ENCODE results near the gene DDX56. TPM values are rescaled to one million over a fixed set of nuclear protein-coding genes. Genes with fewer than 3 reads are reported as not detected.

The DDX56 gene
- total and polyA plus RNA-seq, 2 donors (not counting 1 experiment from before 2014, with no cell fraction given): 36.0 to 44.4 TPM

DNA sequence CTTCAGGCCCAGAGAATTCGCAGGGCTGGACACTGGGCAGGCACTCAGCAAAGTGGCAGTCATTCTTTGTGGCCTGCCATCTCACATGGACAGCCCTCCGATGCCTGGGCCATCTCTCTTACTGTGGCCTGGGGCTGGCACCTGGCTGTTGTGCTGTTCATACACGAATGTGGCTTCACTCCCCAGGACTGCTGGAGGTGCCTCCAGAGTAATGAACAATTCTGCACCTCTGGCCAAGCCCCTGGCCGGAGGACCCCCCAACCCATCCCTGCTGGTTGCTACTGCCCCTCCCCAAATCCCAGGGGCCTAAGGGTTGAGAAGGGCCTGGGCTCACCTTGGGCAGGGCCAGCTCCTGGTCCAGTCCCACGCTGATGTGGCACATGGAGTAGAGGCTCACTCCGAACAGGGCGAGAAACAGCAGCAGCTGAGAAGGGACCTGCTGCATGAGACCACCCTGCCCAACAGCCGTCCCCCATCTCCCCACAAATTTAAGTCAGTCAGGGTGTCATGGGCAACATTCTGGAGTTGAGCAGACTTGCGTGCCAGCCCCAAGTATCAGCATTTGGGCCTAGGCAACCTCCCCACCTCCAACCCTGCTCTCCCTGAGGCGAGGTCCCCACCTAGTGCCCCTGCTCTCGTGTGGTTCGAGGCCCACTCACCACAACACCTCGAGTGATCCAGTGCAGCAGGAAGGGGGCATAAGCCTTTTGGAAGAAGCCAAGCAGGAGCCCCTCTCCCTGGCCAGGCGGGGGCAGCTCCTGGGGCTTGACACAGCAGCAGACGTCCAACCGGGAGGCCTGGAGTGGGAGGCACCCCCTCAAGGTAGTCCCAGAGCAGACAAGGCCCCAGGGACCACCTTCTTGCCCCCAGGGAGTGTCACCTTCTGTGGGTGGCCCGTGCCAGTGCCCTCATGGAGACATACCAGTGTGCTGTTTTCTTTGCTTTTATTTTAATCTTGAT is 42.0 kb downstream of the DDX56 start:
- no peak overlapping the region for H3K27ac ChIP-seq (ENCODE audit: insufficient read depth, low read length)
- peaks cover 6% of the 10 kb centered on the region for H3K4me1 ChIP-seq (ENCODE audit: control insufficient read depth, extremely low read depth, insufficient read depth, low read length)
- H3K27me3 ChIP-seq (ENCODE audit: control insufficient read depth, insufficient read depth, low read length): no peaks in the 10 kb centered on the region
- H3K4me2 ChIP-seq (ENCODE audit: extremely low read depth, insufficient read depth, low read length): no peak overlapping the region
- no peaks in the 10 kb centered on the region for H4K20me1 ChIP-seq (ENCODE audit: control insufficient read depth, extremely low read depth, insufficient read depth, low read length)
- no peaks in the 10 kb centered on the region for H3K79me2 ChIP-seq (ENCODE audit: control insufficient read depth, insufficient read depth, low read length)
- no peak for DNase-seq (ENCODE audit: low read depth in 2 of 2)
- H3K9me3 ChIP-seq (ENCODE audit: control insufficient read depth, insufficient read depth, low read depth, low read length): no peaks in the 10 kb centered on the region
- no peaks in the 10 kb centered on the region for H3K36me3 ChIP-seq (ENCODE audit: control insufficient read depth, insufficient read depth, low read length)
- H3K9ac ChIP-seq (ENCODE audit: insufficient read depth, low read length): no peak overlapping the region
- TF ChIP-seq, protein P1, sequence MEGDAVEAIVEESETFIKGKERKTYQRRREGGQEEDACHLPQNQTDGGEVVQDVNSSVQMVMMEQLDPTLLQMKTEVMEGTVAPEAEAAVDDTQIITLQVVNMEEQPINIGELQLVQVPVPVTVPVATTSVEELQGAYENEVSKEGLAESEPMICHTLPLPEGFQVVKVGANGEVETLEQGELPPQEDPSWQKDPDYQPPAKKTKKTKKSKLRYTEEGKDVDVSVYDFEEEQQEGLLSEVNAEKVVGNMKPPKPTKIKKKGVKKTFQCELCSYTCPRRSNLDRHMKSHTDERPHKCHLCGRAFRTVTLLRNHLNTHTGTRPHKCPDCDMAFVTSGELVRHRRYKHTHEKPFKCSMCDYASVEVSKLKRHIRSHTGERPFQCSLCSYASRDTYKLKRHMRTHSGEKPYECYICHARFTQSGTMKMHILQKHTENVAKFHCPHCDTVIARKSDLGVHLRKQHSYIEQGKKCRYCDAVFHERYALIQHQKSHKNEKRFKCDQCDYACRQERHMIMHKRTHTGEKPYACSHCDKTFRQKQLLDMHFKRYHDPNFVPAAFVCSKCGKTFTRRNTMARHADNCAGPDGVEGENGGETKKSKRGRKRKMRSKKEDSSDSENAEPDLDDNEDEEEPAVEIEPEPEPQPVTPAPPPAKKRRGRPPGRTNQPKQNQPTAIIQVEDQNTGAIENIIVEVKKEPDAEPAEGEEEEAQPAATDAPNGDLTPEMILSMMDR (conservative IDR thresholded peaks at IDR 0.05 in 1 of 2, IDR thresholded peaks at IDR 0.05 in 1 of 2; ENCODE audit: low read depth in 1 of 2, low read length in 2 of 2): no peak
- TF ChIP-seq EZH2 (IDR thresholded peaks at IDR 0.05; ENCODE audit: low read length, missing control alignments): no peak
- no peak overlapping the region for H3K4me3 ChIP-seq (replicated peaks in 1 of 4; ENCODE audit: control extremely low read depth in 1 of 4, insufficient read depth in 1 of 4, low read depth in 3 of 4, low read length in 4 of 4)
- no peak overlapping the region for H2AFZ ChIP-seq (ENCODE audit: low read length)

DNA sequence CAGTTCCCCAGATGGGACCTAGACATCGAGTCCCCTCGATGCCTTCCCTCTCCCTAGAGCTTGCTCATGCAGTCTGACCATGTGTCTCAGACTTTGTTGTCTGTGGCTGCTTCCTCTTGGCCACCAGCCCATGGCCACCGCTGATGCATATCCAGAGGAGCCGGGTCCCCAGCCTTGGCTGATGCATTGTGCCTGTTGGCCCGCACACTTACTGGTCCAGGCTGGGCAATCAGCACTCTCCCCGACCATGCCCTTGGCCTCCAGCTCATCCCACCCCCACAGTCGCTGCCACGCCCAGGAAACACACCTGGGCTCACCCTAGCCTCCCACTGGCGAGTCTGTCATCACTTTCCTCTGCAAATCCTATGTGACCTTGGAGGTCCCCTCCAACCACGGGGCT is 42.7 kb downstream of the DDX56 start:
- Histone ChIP-seq H3K79me2 (ENCODE audit: control insufficient read depth, insufficient read depth, low read length) (no peaks in the 10 kb centered on the region), H3K9me3 (ENCODE audit: control insufficient read depth, insufficient read depth, low read depth, low read length) (no peaks in the 10 kb centered on the region), H4K20me1 (ENCODE audit: control insufficient read depth, extremely low read depth, insufficient read depth, low read length) (no peaks in the 10 kb centered on the region), H2AFZ (ENCODE audit: low read length) (no peak overlapping the region), H3K9ac (ENCODE audit: insufficient read depth, low read length) (no peak overlapping the region), H3K4me3 (replicated peaks in 1 of 4; ENCODE audit: control extremely low read depth in 1 of 4, insufficient read depth in 1 of 4, low read depth in 3 of 4, low read length in 4 of 4) (no peak overlapping the region), H3K27me3 (ENCODE audit: control insufficient read depth, insufficient read depth, low read length) (no peaks in the 10 kb centered on the region), H3K4me1 (ENCODE audit: control insufficient read depth, extremely low read depth, insufficient read depth, low read length) (peaks cover 6% of the 10 kb centered on the region), H3K36me3 (ENCODE audit: control insufficient read depth, insufficient read depth, low read length) (no peaks in the 10 kb centered on the region), H3K27ac (ENCODE audit: insufficient read depth, low read length) (no peak overlapping the region), H3K4me2 (ENCODE audit: extremely low read depth, insufficient read depth, low read length) (no peak overlapping the region)
- no peak for TF ChIP-seq EZH2 (IDR thresholded peaks at IDR 0.05; ENCODE audit: low read length, missing control alignments)
- TF ChIP-seq, protein P1 (conservative IDR thresholded peaks at IDR 0.05 in 1 of 2, IDR thresholded peaks at IDR 0.05 in 1 of 2; ENCODE audit: low read depth in 1 of 2, low read length in 2 of 2): no peak
- DNase-seq (ENCODE audit: low read depth in 2 of 2): no peak

DNA sequence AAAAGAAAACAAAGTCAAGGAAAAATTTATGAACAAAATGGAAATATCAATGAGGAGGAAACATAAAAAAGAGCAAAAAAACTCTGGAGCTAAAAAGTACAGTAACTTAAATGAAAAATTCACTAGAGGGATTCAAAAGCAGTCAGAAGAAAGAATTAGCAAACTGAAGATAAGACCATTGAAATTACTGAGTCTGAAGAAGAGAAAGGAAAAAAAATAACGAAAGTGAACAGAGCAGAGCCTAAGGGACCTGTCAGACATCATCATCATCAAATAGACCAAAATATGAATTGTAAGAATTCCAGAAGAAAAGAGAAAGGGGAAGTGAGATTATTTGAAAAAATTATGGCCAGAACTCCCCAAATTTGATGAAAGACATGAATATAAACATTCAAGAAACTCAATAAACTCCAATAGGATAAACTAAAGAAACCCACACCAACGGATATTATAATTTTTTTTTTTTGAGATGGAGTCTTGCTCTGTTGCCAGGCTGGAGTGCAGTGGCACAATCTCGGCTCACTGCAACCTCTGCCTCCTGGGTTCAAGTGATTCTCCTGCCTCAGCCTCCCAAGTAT is 48.8 kb downstream of the DDX56 start:
- no peak overlapping the region for H2AFZ ChIP-seq (ENCODE audit: low read length)
- no peaks in the 10 kb centered on the region for H3K36me3 ChIP-seq (ENCODE audit: control insufficient read depth, insufficient read depth, low read length)
- no peak overlapping the region for H3K4me2 ChIP-seq (ENCODE audit: extremely low read depth, insufficient read depth, low read length)
- H3K9ac ChIP-seq (ENCODE audit: insufficient read depth, low read length): no peak overlapping the region
- no peak for TF ChIP-seq EZH2 (IDR thresholded peaks at IDR 0.05; ENCODE audit: low read length, missing control alignments)
- TF ChIP-seq, protein P1 (conservative IDR thresholded peaks at IDR 0.05 in 1 of 2, IDR thresholded peaks at IDR 0.05 in 1 of 2; ENCODE audit: low read depth in 1 of 2, low read length in 2 of 2): no peak
- H3K4me1 ChIP-seq (ENCODE audit: control insufficient read depth, extremely low read depth, insufficient read depth, low read length): no peaks in the 10 kb centered on the region
- H4K20me1 ChIP-seq (ENCODE audit: control insufficient read depth, extremely low read depth, insufficient read depth, low read length): no peaks in the 10 kb centered on the region
- no peak overlapping the region for H3K27ac ChIP-seq (ENCODE audit: insufficient read depth, low read length)
- H3K79me2 ChIP-seq (ENCODE audit: control insufficient read depth, insufficient read depth, low read length): no peaks in the 10 kb centered on the region
- H3K9me3 ChIP-seq (ENCODE audit: control insufficient read depth, insufficient read depth, low read depth, low read length): no peaks in the 10 kb centered on the region
- H3K27me3 ChIP-seq (ENCODE audit: control insufficient read depth, insufficient read depth, low read length): peaks cover 5% of the 10 kb centered on the region
- no peak overlapping the region for H3K4me3 ChIP-seq (replicated peaks in 1 of 4; ENCODE audit: control extremely low read depth in 1 of 4, insufficient read depth in 1 of 4, low read depth in 3 of 4, low read length in 4 of 4)
- no peak for DNase-seq (ENCODE audit: low read depth in 2 of 2)

All from fibroblast of lung (primary cell).